ENCODE data around the gene LNPEP.

GRCh38 chr5:96945144-96945897, 9.4 kb downstream of the LNPEP start:
- no peak for TF ChIP-seq KAT7 (CRISPR knock-in tag; IDR thresholded peaks at IDR 0.05; ENCODE audit: borderline replicate concordance)
- TF ChIP-seq CTCF (IDR thresholded peaks at IDR 0.05), result no peak
- no peak for TF ChIP-seq NFYB (CRISPR knock-in tag; conservative IDR thresholded peaks at IDR 0.05; ENCODE audit: low read depth)
- TF ChIP-seq FOXP4 (CRISPR knock-in tag; IDR thresholded peaks at IDR 0.05), result no peak

All from WTC11 (cell line).